Left lung (tissue), 10 donors: ENCODE measurements around the gene ABCB11. TPM values are rescaled to one million over a fixed set of nuclear protein-coding genes. Genes with fewer than 3 reads are reported as not detected.
"Not testable (repeated sequence)": the region's sequence is repeated elsewhere in the genome, so short reads cannot be mapped to it uniquely, and the experiment has no call there.

ENCODE experiments used
- ATAC-seq: fragments of 200-7000 bp; cut with Tn5 transposase; one replicate; pipeline ENCODE4 v1.9.1; 2020; ENCODE audit warnings: moderate library complexity
- DNase-seq, 4 donors: peaks; one replicate each; pipeline ENCODE4 v3.0.0-alpha.2; 2013 to 2020
- H3K27ac ChIP-seq, 2 donors: fragments of 200-600 bp; sonication (generic) in 1 of 2; one replicate each; pipeline versions ENCODE4 v1.5.0 to v1.8.0; 2020 to 2021
- H3K27me3 ChIP-seq, 2 donors: fragments of 200-600 bp; sonication (generic) in 1 of 2; one replicate each; pipeline versions ENCODE4 v1.5.0 to v1.8.0; 2020 to 2021
- H3K36me3 ChIP-seq, 2 donors: fragments of 200-600 bp; sonication (generic) in 1 of 2; one replicate each; pipeline versions ENCODE4 v1.5.0 to v1.8.0; 2020 to 2021
- H3K4me1 ChIP-seq, 2 donors: fragments of 200-600 bp; one replicate each; pipeline ENCODE4 v1.8.0; 2021
- H3K4me3 ChIP-seq, 2 donors: fragments of 200-600 bp; sonication (generic) in 1 of 2; one replicate each; pipeline versions ENCODE4 v1.5.0 to v1.8.0; 2020 to 2021; ENCODE audit warnings: mild to moderate bottlenecking in 1 of 2
- H3K9me3 ChIP-seq, 2 donors: fragments of 200-600 bp; sonication (generic) in 1 of 2; one replicate each; pipeline versions ENCODE4 v1.5.0 to v1.8.0; 2020 to 2021
- CTCF ChIP-seq, 2 donors: fragments of 200-600 bp; sonication (generic) in 1 of 2; IDR thresholded peaks; one replicate each; pipeline versions ENCODE4 v1.5.0 to v1.8.0; 2021; ENCODE audit warnings: antibody characterized with exemption in 2 of 2
- intact Hi-C, 2 donors: fragments of 100-400 bp; cut with DNase I; formaldehyde crosslinking; loops; one replicate each; pipeline versions ENCODE4 v1.11.2 to v1.14.2; 2022
- polyA plus RNA-seq, 6 donors: library from polyadenylated mRNA; unstranded; fragments of 120-200 nt; gene quantifications; one replicate each; pipeline ENCODE4 v1.2.1, GENCODE V29; 2013; ENCODE audit not compliant: insufficient read length in 6 of 6
- total RNA-seq, 2 donors: library from RNA; stranded (reverse); fragmentation: NEBNext Ultra II Directional; extraction: Animal tissue kit (Norgen Biotek cat#: 25700); gene quantifications; one replicate each; pipeline ENCODE4 v1.2.1, GENCODE V29; 2021
- donor health status: DM: no; HTN: yes; CAD: no.
- donor health status: DM: no; HTN: no; CAD: no.

Gene ABCB11
- total and polyA plus RNA-seq, 8 donors = 0.02 to 0.23 (median 0.08) TPM; not detected in 1

DNA sequence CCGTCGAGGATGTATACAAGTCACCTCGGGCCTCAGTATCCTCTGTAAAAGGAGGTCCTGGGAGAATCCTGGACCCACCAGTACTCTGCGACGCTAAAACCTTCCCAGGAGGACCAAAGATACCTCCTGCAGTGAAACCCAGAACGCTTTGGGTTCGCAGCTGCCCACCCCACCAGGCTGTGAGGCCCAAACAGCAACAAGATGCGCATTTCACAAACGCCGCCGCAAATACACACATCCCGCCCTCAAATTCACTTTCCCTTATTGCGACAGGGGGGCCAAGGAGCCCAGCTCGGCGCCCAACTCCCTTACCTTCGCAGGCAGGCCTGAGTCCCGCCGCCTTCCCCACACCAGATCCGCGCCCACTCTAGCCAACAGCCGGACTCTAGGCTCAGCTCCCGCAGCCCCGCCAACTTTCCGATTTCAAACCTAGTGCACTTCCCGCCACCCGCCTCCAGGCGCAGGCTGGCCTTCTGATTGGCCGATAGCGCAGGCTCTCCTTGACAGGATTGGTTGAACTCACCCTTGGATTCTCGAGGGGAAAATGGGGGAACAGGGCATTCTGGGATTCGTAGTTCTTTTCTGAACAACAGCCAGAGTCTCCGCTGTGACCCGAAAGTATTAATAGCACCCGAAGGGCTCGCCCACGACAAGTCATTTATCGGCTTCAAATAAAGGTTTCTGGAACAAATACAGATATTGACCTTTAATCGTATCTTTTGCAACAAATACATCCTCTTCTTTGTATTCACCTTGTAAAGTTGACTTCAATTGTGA lies 140.9 kb downstream of the ABCB11 start, which contains the start of gene SPC25:
SPC25 (minus strand) TSS at position 425 of the 777 bp plus-strand sequence. CDS start 911 bp downstream, outside the sequence.
- Histone ChIP-seq H3K27me3 (no peaks in the 10 kb centered on the region), H3K9me3 (no peaks in the 10 kb centered on the region), H3K36me3 (no peaks in the 10 kb centered on the region), H3K4me3 (peak within 1 kb of the TSS; percentile 52 to 60), H3K4me1 (peaks cover 0 to 16% of the 10 kb centered on the region in 2 donors), H3K27ac (no peak within 1 kb of the TSS)
- ATAC-seq = peak; percentile 100
- intact Hi-C loops = no loop called here
- TF ChIP-seq CTCF (IDR thresholded peaks at IDR 0.05) = no peak
- peak; percentile 82 to 93 (median 89) for DNase-seq

- no peak for TF ChIP-seq CTCF (IDR thresholded peaks at IDR 0.05)
- ATAC-seq (no peak), DNase-seq (no peak)
- Histone ChIP-seq H3K36me3 (no peaks in the 10 kb centered on the region), H3K4me1 (peaks cover 0 to 16% of the 10 kb centered on the region in 2 donors), H3K9me3 (no peaks in the 10 kb centered on the region), H3K27me3 (no peaks in the 10 kb centered on the region), H3K27ac (no peak overlapping the region), H3K4me3 (peak overlapping the region; percentile 52 to 60)
- intact Hi-C loops = no loop called here
These were observed 141.5 kb downstream of the ABCB11 start for GRCh38 chr2:168889635-168890005.

- peaks cover 0 to 7% of the 10 kb centered on the region in 2 donors for H3K4me1 ChIP-seq
- no peak for ATAC-seq
- DNase-seq = no peak
- no peaks in the 10 kb centered on the region for H3K36me3 ChIP-seq
- H3K27me3 ChIP-seq = no peaks in the 10 kb centered on the region
- no peak overlapping the region for H3K27ac ChIP-seq
- no peaks in the 10 kb centered on the region for H3K9me3 ChIP-seq
- H3K4me3 ChIP-seq = no peak overlapping the region
- TF ChIP-seq CTCF (IDR thresholded peaks at IDR 0.05) = no peak
- intact Hi-C loops = no loop called here
These were observed 146.1 kb downstream of the ABCB11 start for GRCh38 chr2:168884975-168885374.

- H3K9me3 ChIP-seq, H3K27me3 ChIP-seq, intact Hi-C loops, DNase-seq, H3K4me3 ChIP-seq, H3K4me1 ChIP-seq, H3K36me3 ChIP-seq, H3K27ac ChIP-seq, ATAC-seq: not testable (repeated sequence)
These were observed 149.0 kb downstream of the ABCB11 start for GRCh38 chr2:168882163-168882562.

DNA sequence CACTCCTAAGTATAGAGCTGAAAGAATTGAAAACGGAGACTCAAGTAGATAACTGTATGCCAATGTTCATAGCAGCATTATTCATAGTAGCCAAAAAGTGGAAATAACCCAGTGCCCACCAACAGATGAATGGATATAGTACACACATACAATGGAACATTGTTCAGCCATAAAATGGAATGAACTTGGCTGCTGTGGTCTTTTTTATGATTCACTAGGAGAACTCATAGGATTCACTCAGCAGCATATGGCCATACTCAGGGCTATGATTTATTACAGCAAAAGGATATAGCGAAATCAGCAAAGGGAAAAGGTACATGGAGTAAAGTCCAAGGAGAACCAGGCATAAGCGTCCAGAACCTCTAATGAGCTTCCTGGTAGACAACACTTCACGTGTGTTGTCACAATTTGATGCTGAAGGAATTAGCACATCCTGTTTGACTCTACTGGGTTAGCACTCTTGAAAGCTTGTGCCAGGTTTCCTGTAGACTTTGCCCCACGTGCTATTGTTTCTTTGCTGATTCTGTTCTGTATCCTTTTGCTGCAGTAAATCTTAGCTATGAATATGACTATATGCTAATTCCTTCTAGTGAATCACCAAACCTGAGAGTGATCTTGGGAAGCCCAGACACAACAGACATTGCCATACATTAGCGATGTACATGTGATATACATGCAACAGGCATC lies 156.6 kb downstream of the ABCB11 start:
- Histone ChIP-seq H3K9me3 (no peaks in the 10 kb centered on the region), H3K27me3 (no peaks in the 10 kb centered on the region), H3K4me3 (no peak overlapping the region), H3K36me3 (peaks cover 0 to 3% of the 10 kb centered on the region in 2 donors), H3K27ac (no peak overlapping the region), H3K4me1 (no peaks in the 10 kb centered on the region)
- TF ChIP-seq CTCF (IDR thresholded peaks at IDR 0.05) = no peak
- intact Hi-C loops = no loop called here
- ATAC-seq (no peak), DNase-seq (no peak)

DNA sequence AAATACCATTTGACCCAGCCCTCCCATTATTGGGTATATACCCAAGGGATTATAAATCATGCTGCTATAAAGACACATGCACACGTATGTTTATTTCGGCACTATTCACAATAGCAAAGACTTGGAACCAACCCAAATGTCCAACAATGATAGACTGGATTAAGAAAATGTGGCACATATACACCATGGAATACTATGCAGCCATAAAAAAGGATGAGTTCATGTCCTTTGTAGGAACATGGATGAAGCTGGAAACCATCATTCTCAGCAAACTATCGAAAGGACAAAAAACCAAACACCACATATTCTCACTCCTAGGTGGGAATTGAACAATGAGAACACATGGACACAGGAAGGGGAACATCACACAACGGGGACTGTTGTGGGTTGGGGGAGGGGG lies 160.3 kb downstream of the ABCB11 start:
- intact Hi-C loops, H3K36me3 ChIP-seq, H3K27ac ChIP-seq, H3K4me1 ChIP-seq, ATAC-seq, H3K4me3 ChIP-seq, H3K27me3 ChIP-seq, H3K9me3 ChIP-seq, DNase-seq: not testable (repeated sequence)
